Astrocyte of the cerebellum (primary cell): ENCODE data around the gene CYB5R4.

Experiments used
- DNase-seq: peaks from one replicate; pipeline ENCODE4 v3.0.0-alpha.2; 2011; ENCODE audit warnings: low read depth
- H3K4me3 ChIP-seq: 2 replicates; pipeline ENCODE4 v1.5.1; 2011; ENCODE audit warnings: mild to moderate bottlenecking, low read depth, low read length, moderate library complexity
- CTCF ChIP-seq: IDR thresholded peaks from 2 replicates; pipeline ENCODE4 v1.5.1; 2012; ENCODE audit warnings: low read length, low read depth, moderate library complexity, mild to moderate bottlenecking; ENCODE audit errors: missing control alignments
- in situ Hi-C: cut with HindIII; loops from 2 replicates; pipeline ENCODE4 v1.10.0; 2017; ENCODE audit warnings: low sequenced_read_pairs

Gene CYB5R4

GRCh38 chr6:83827050-83827449 is 32.4 kb upstream of the CYB5R4 start:
- DNase-seq = no peak
- no peak overlapping the region for H3K4me3 ChIP-seq
- in situ Hi-C loops = no loop called here
- no peak for TF ChIP-seq CTCF

- H3K4me3 ChIP-seq = no peak overlapping the region
- in situ Hi-C loops = no loop called here
- no peak for DNase-seq
- TF ChIP-seq CTCF = no peak
These were observed 20.8 kb upstream of the CYB5R4 start for GRCh38 chr6:83838727-83839126.

DNA sequence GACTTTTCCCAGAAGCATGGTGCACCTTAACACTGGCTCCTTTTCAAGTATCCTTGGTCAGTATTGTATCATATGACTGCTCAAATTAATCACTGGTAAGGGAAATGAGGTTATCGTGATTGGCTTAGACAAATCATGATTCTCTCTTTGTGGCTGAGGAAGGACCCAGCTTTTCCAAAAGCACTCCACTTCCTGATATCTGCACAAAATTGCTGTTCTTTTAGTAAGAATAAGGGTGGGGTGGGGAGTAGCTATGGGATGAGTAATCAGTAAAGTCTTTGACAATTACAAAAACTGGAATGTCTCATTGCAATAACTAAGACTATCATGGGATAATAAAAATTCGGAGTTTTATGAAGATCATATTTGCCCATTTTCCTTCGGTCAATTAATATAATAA is 15.3 kb upstream of the CYB5R4 start:
- in situ Hi-C loops = no loop called here

DNA sequence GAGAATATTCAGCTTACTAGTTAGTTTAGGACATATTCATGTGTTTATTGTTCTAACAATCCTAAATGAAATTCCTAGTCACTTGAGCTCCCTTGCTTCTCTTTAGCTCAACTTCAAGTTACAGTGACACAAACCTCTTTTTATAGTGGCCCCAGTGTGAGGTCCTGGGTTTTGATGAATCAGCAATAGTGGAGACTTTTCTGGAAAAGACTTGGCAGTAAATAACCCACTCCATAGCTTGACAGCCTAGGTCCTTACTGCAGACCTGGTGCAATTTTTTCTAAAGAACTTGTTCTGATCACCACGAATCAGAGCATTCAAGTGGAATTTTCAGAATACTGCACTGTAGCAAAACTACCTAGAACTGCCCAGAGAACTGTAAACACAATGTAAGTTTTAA is 13.2 kb upstream of the CYB5R4 start:
- H3K4me3 ChIP-seq = no peak overlapping the region
- no peak for DNase-seq
- TF ChIP-seq CTCF = no peak
- in situ Hi-C loops = no loop called here

More for the DNA sequence above, 15.3 kb upstream of the CYB5R4 start:
- H3K4me3 ChIP-seq = no peak overlapping the region
- no peak for TF ChIP-seq CTCF
- DNase-seq = no peak

DNA sequence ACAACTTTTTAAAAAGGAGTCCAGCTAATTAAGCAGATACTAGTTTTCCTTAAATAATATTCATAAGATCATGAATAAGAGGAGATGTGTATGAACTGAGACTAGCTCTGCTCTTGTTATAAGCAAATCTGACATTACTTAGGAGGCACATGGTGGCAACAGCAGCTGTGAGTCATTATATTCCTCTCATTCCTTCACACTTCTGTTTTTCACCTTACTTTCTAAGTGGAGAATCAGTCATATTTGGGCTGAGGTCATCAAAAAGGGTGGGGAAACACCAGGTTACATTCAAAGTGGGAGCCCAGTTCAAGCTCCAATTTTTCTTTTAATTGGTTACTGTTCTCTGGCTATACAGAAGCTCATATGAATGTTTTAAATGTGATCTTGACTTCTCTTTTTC is 12.3 kb upstream of the CYB5R4 start:
- TF ChIP-seq CTCF = no peak
- DNase-seq = no peak
- in situ Hi-C loops = no loop called here
- H3K4me3 ChIP-seq = no peak overlapping the region

GRCh38 chr6:83849127-83849526 is 10.4 kb upstream of the CYB5R4 start:
- no peak for DNase-seq
- H3K4me3 ChIP-seq = no peak overlapping the region
- in situ Hi-C loops = no loop called here
- TF ChIP-seq CTCF = no peak

GRCh38 chr6:83849610-83850009 is 9.9 kb upstream of the CYB5R4 start:
- TF ChIP-seq CTCF = no peak
- H3K4me3 ChIP-seq = no peak overlapping the region
- no peak for DNase-seq
- in situ Hi-C loops = no loop called here
